ENCODE data around the gene AGL. TPM values are rescaled to one million over a fixed set of nuclear protein-coding genes. Genes with fewer than 3 reads are reported as not detected.

AGL gene
- total and polyA plus RNA-seq, 2 experiments from 2014 or later = 9.3 to 34.2 TPM

DNA sequence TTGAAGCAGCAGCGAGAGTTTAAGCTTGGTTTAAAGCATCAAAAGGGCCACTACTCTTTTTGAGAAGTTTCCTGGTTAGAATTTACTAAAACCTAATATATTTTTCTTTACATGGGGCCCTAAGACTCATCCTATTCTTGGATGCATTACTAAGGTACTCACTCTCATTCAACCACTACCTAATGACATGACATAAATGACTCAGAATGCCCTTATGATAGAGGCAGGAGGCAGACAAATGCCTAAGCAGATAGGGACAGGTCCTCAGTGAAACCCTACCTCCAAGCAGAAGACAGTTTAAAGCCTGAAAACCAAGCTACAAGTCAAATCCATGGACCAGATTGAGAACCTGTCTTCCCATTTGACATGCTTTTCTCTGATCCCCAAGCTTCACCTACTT, 85.4 kb downstream of the AGL start:
- Histone ChIP-seq H3K4me2 (no peak overlapping the region), H3K9me3 (ENCODE audit: low read depth) (no peaks in the 10 kb centered on the region), H3K27ac (no peak overlapping the region), H3K9me2 (replicated peaks; ENCODE audit: insufficient read depth) (no peaks in the 10 kb centered on the region), H3K4me1 (ENCODE audit: insufficient read depth) (no peaks in the 10 kb centered on the region), H3K27me3 (no peaks in the 10 kb centered on the region), H4K20me1 (ENCODE audit: insufficient read depth, poor library complexity, severe bottlenecking) (no peaks in the 10 kb centered on the region), H3K4me3 (no peak overlapping the region), H3K36me3 (replicated peaks; ENCODE audit: insufficient read depth, low read depth) (no peaks in the 10 kb centered on the region), H2AFZ (no peak overlapping the region), H3K79me2 (no peaks in the 10 kb centered on the region)
- 94% methylated on average over 1 of the region's 1 CpG for WGBS (ENCODE audit: low lambda C conversion rate, missing lambda C conversion rate)
- TF ChIP-seq EZH2phosphoT487 (IDR thresholded peaks at IDR 0.05; ENCODE audit: low read depth, severe bottlenecking, unreplicated experiment) (no peak), CTCF (IDR thresholded peaks at IDR 0.05; ENCODE audit: poor library complexity) (no peak), EZH2 (IDR thresholded peaks at IDR 0.05; ENCODE audit: borderline replicate concordance) (no peak)
- no peak for DNase-seq (ENCODE audit: low spot score)

GRCh38 chr1:99936071-99936470, 85.9 kb downstream of the AGL start:
- Histone ChIP-seq H3K4me1 (ENCODE audit: insufficient read depth) (no peaks in the 10 kb centered on the region), H3K27me3 (no peaks in the 10 kb centered on the region), H3K36me3 (replicated peaks; ENCODE audit: insufficient read depth, low read depth) (no peaks in the 10 kb centered on the region), H3K27ac (no peak overlapping the region), H3K9me2 (replicated peaks; ENCODE audit: insufficient read depth) (no peaks in the 10 kb centered on the region), H3K4me2 (no peak overlapping the region), H3K4me3 (no peak overlapping the region), H3K9me3 (ENCODE audit: low read depth) (no peaks in the 10 kb centered on the region), H4K20me1 (ENCODE audit: insufficient read depth, poor library complexity, severe bottlenecking) (no peaks in the 10 kb centered on the region), H3K79me2 (no peaks in the 10 kb centered on the region), H2AFZ (no peak overlapping the region)
- 94% methylated on average over 3 of the region's 3 CpGs for WGBS (ENCODE audit: low lambda C conversion rate, missing lambda C conversion rate)
- no peak for DNase-seq (ENCODE audit: low spot score)
- no peak for TF ChIP-seq CTCF (IDR thresholded peaks at IDR 0.05; ENCODE audit: poor library complexity)

DNA sequence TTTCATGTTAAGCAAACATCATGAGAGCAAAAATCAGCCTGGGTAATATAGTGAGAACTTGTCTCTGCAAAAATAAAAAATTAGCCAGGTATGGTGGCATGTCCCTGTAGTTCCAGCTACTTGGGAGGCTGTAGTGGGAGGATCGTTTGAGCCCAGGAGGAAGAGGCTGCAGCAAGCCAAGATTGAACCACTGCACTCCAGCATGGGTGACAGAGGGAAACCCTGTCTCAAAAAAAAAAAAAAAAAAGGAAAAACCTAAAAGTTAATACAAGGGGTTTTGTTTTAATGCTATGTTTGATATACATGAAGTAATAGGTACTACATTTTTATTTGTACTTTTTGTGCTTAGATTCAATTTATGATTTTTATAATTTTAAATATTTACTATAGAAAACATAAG, 92.6 kb downstream of the AGL start:
- Histone ChIP-seq H3K4me3 (no peak overlapping the region), H2AFZ (no peak overlapping the region)

More for the DNA sequence above, 92.6 kb downstream of the AGL start:
- 100% methylated on average over 1 of the region's 1 CpG for WGBS (ENCODE audit: low lambda C conversion rate, missing lambda C conversion rate)
- no peaks in the 10 kb centered on the region for H4K20me1 ChIP-seq (ENCODE audit: insufficient read depth, poor library complexity, severe bottlenecking)
- H3K27ac ChIP-seq = no peak overlapping the region
- TF ChIP-seq CTCF (IDR thresholded peaks at IDR 0.05; ENCODE audit: poor library complexity) (no peak), EZH2 (IDR thresholded peaks at IDR 0.05; ENCODE audit: borderline replicate concordance) (no peak), EZH2phosphoT487 (IDR thresholded peaks at IDR 0.05; ENCODE audit: low read depth, severe bottlenecking, unreplicated experiment) (no peak)
- no peaks in the 10 kb centered on the region for H3K9me2 ChIP-seq (replicated peaks; ENCODE audit: insufficient read depth)
- peaks cover 5% of the 10 kb centered on the region for H3K4me1 ChIP-seq (ENCODE audit: insufficient read depth)
- H3K79me2 ChIP-seq = no peaks in the 10 kb centered on the region
- H3K36me3 ChIP-seq (replicated peaks; ENCODE audit: insufficient read depth, low read depth) = no peaks in the 10 kb centered on the region
- no peaks in the 10 kb centered on the region for H3K27me3 ChIP-seq
- H3K4me2 ChIP-seq = no peak overlapping the region
- no peak for DNase-seq (ENCODE audit: low spot score)
- no peaks in the 10 kb centered on the region for H3K9me3 ChIP-seq (ENCODE audit: low read depth)
